GM06990 (cell line): ENCODE results near the gene STXBP6.

Experiments used
- DNase-seq: peaks from one replicate; pipeline ENCODE4 v3.0.0-alpha.2; 2011; ENCODE audit not compliant: insufficient read length; ENCODE audit errors: extremely low read depth
- H3K27me3 ChIP-seq: replicated peaks from 2 replicates; pipeline ENCODE4 v1.6.0; 2011; ENCODE audit warnings: low read length; ENCODE audit not compliant: control insufficient read depth, insufficient read depth
- H3K36me3 ChIP-seq: 2 replicates; pipeline ENCODE4 v1.5.1; 2011; ENCODE audit warnings: low read length; ENCODE audit not compliant: control insufficient read depth, insufficient read depth
- H3K4me3 ChIP-seq: replicated peaks from 2 replicates; pipeline ENCODE4 v1.5.1; 2011; ENCODE audit warnings: low read depth, mild to moderate bottlenecking, control low read depth, low read length
- CTCF ChIP-seq: IDR thresholded peaks from 2 replicates; pipeline ENCODE4 v1.5.1; 2011; ENCODE audit warnings: low read length, control low read depth, mild to moderate bottlenecking, inconsistent platforms; ENCODE audit not compliant: insufficient read depth, poor library complexity, severe bottlenecking

The STXBP6 gene

DNA sequence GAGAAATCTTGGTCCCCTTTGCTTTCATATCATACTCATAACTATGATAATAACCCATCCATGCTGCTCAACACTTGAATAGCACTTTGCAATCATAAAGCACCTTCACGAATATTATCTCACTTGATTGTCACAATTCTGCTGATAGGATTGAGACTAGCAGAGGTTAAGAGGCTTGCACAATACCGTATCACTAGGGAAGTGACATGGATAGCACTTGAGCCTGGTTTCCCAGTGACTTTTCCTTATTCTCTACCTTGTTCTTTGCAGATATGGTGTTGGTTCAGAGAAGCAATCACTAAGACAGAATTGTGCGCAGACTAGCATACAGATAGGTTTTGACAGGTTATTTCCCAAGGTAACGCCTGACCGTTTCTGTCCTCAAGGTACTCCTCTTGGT is 229.3 kb downstream of the STXBP6 start:
- Histone ChIP-seq H3K27me3 (no peaks in the 10 kb centered on the region; the same call in none of the 2 replicates), H3K4me3 (no peak overlapping the region), H3K36me3 (no peaks in the 10 kb centered on the region)
- no peak for DNase-seq
- TF ChIP-seq CTCF, result no peak

GRCh38 chr14:24818823-24819341 is 231.1 kb downstream of the STXBP6 start:
- Histone ChIP-seq H3K27me3 (no peaks in the 10 kb centered on the region; the same call in none of the 2 replicates), H3K4me3 (no peak overlapping the region), H3K36me3 (no peaks in the 10 kb centered on the region)
- TF ChIP-seq CTCF, result no peak
- no peak for DNase-seq

GRCh38 chr14:24818058-24818822 is 231.7 kb downstream of the STXBP6 start:
- no peak overlapping the region for H3K4me3 ChIP-seq
- H3K36me3 ChIP-seq, result no peaks in the 10 kb centered on the region
- DNase-seq, result no peak
- TF ChIP-seq CTCF, result no peak
- H3K27me3 ChIP-seq, result no peaks in the 10 kb centered on the region; the same call in none of the 2 replicates

DNA sequence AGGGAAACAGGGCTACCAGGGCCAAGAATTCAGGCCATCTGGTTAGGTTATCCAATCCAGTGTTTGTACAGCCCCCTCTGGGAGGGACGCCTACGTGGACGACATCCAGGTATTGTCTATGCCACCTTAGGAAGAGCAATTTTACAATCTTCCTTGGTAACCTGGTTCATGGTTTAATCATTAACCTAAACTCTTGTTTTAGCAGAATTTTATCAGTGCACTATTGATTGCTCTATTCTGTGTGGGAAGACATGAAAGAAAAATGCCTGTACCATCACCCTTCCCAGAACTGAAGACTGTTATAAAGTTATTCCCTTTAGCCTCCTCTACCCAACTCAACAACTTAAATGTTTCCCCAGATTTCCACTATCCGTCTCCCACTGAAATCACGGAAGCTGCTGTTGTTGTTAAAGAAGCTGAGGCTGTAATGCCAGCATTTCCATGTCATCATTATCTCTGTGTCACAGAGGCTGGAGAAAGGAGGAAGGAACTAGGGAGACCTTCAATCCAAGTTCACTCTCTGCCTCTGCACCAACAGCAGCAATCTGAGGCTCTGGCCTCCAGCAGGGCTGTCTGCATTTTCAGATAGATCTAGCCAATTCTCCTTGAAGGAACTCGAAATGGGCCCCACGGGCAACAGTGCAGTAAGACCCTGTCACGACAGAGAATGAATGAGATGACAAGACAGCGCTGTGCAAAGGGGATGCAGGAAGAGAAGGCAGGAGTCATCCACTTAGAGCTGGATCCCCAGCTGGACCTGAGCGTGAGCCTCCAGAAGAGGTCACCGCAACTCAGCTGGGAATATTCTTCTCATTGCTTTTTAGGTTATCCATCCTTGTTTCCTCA is 232.5 kb downstream of the STXBP6 start:
- no peak for TF ChIP-seq CTCF
- DNase-seq, result no peak
- Histone ChIP-seq H3K27me3 (no peaks in the 10 kb centered on the region; the same call in none of the 2 replicates), H3K36me3 (no peaks in the 10 kb centered on the region), H3K4me3 (no peak overlapping the region)

- no peak for DNase-seq
- no peak for TF ChIP-seq CTCF
Observed at GRCh38 chr14:24816929-24817211, 233.1 kb downstream of the STXBP6 start.

More at GRCh38 chr14:24816929-24817211, 233.1 kb downstream of the STXBP6 start:
- no peaks in the 10 kb centered on the region for H3K36me3 ChIP-seq
- no peak overlapping the region for H3K4me3 ChIP-seq
- no peaks in the 10 kb centered on the region; the same call in none of the 2 replicates for H3K27me3 ChIP-seq
